Endodermal cell (in vitro differentiated cells): Measurements from ENCODE around the gene ABCG4. TPM values are rescaled to one million over a fixed set of nuclear protein-coding genes. Genes with fewer than 3 reads are reported as not detected.

Experiments
- DNase-seq: peaks from one replicate; pipeline ENCODE4 v3.0.0-alpha.2; 2017
- H3K27ac ChIP-seq: 2 replicates; pipeline ENCODE4 v1.5.1; 2013; ENCODE audit warnings: mild to moderate bottlenecking, low read depth, low read length, moderate library complexity
- H3K27me3 ChIP-seq: 2 replicates; pipeline ENCODE4 v1.6.1; 2013; ENCODE audit warnings: mild to moderate bottlenecking, low read length, moderate library complexity; ENCODE audit not compliant: insufficient read depth, control insufficient read depth, poor library complexity, severe bottlenecking
- H3K36me3 ChIP-seq: 2 replicates; pipeline ENCODE4 v1.7.0; 2013; ENCODE audit warnings: mild to moderate bottlenecking, low read length, moderate library complexity; ENCODE audit not compliant: control insufficient read depth, insufficient read depth
- H3K4me1 ChIP-seq: one replicate; pipeline ENCODE4 v1.7.0; 2013; ENCODE audit warnings: low read length; ENCODE audit not compliant: control insufficient read depth, insufficient read depth
- H3K4me3 ChIP-seq: 2 replicates; pipeline ENCODE4 v1.5.1; 2013; ENCODE audit warnings: mild to moderate bottlenecking, low read length, moderate library complexity
- H3K9ac ChIP-seq: 2 replicates; pipeline ENCODE4 v1.6.1; 2013; ENCODE audit warnings: mild to moderate bottlenecking, low read length, moderate library complexity; ENCODE audit not compliant: poor library complexity, severe bottlenecking; ENCODE audit errors: extremely low read depth
- H3K9me3 ChIP-seq: 2 replicates; pipeline ENCODE4 v1.6.1; 2013; ENCODE audit warnings: mild to moderate bottlenecking, low read length, moderate library complexity; ENCODE audit not compliant: control insufficient read depth
- H3K27ac Mint-ChIP-seq: 2 replicates; pipeline ENCODE4 v1.8.0; 2020; ENCODE audit warnings: mixed read lengths
- H3K27me3 Mint-ChIP-seq: 2 replicates; pipeline ENCODE4 v1.8.0; 2021; ENCODE audit warnings: mild to moderate bottlenecking, mixed read lengths; ENCODE audit not compliant: insufficient read depth
- H3K36me3 Mint-ChIP-seq: 2 replicates; pipeline ENCODE4 v1.8.0; 2020; ENCODE audit warnings: low read depth, mixed read lengths
- H3K4me1 Mint-ChIP-seq: 2 replicates; pipeline ENCODE4 v1.8.0; 2020; ENCODE audit warnings: mixed read lengths
- H3K4me3 Mint-ChIP-seq: 2 replicates; pipeline ENCODE4 v1.8.0; 2020; ENCODE audit warnings: mild to moderate bottlenecking, moderate library complexity, mixed read lengths
- H3K9me3 Mint-ChIP-seq: 2 replicates; pipeline ENCODE4 v1.8.0; 2020; ENCODE audit warnings: mild to moderate bottlenecking, mixed read lengths
- CTCF ChIP-seq: fragments of 200-600 bp; sonication (generic); conservative IDR thresholded peaks from 2 replicates; pipeline ENCODE4 v1.5.0; 2021; ENCODE audit warnings: antibody characterized with exemption, mild to moderate bottlenecking
- WGBS, 2 experiments: methylation state at CpG; one replicate each; pipeline versions ENCODE4 v1.1.5 to v1.1.7; 2013; ENCODE audit warnings: missing lambda C conversion rate in 2 of 2, mixed read lengths in 1 of 2; ENCODE audit not compliant: insufficient coverage in 1 of 2, insufficient read length in 1 of 2; 5-methylcytosine and 5-hydroxymethylcytosine counted together
- long read RNA-seq, 4 experiments: library from polyadenylated mRNA in 2 of 4; library from RNA in 1 of 4; library from capped mRNA in 1 of 4; stranded (forward) in 3 of 4; unstranded in 1 of 4; transcript quantifications; one replicate each; pipeline ENCODE4 v2.0.0, GENCODE V29; 2020 to 2021; ENCODE audit warnings: inconsistent platforms in 1 of 4
- polyA plus RNA-seq, 2 experiments: library from polyadenylated mRNA; stranded (reverse); fragments of 50-300 nt; gene quantifications; one replicate each; pipeline ENCODE4 v1.2.3, GENCODE V29; 2013
- total RNA-seq, 2 donors: library from RNA; stranded (reverse); fragmentation: NEBNext Ultra II Directional in 1 of 2; extraction: Animal tissue kit (Norgen Biotek cat#: 25700) in 1 of 2; gene quantifications; 2 replicates in 1 of 2; 3 replicates in 1 of 2; pipeline ENCODE4 v1.2.1, GENCODE V29; 2021

Gene ABCG4
- total RNA-seq: 1 to 10 TPM; 1.5 to 1.8 TPM
- 1.0 TPM for polyA plus RNA-seq (2013, experiment 1 of 2)
- polyA plus RNA-seq (2013, experiment 2 of 2): 0.83 TPM
- long read RNA-seq, experiment 1, partial matches to known transcripts: 1 of 1 reads
- long read RNA-seq, experiment 1, other reads (novel, unspliced or antisense): 0 of 1 reads
- long read RNA-seq, experiment 2, partial matches to known transcripts: 0 of 5 reads
- long read RNA-seq, experiment 2, other reads (novel, unspliced or antisense): 3 of 5 reads
- long read RNA-seq, experiment 3, partial matches to known transcripts: 0 of 1 reads
- long read RNA-seq, experiment 3, other reads (novel, unspliced or antisense): 1 of 1 reads
- long read RNA-seq, experiment 4: 0 reads

GRCh38 chr11:119149018-119149785, at the start of gene ABCG4:
ABCG4 (plus strand) TSS chr11:119149052; CDS start chr11:119149966, 914 bp downstream.
- no peak for TF ChIP-seq CTCF
- H3K4me1 Mint-ChIP-seq: peaks cover 15% of the 10 kb centered on the region
- H3K9me3 Mint-ChIP-seq: no peaks in the 10 kb centered on the region
- Histone ChIP-seq H3K27me3 (peaks cover 45% of the 10 kb centered on the region), H3K9me3 (no peaks in the 10 kb centered on the region), H3K4me1 (peaks cover 10% of the 10 kb centered on the region), H3K27ac (no peak within 1 kb of the TSS), H3K9ac (no peak within 1 kb of the TSS), H3K4me3 (peak within 1 kb of the TSS; percentile 76), H3K36me3 (no peaks in the 10 kb centered on the region)
- H3K27ac Mint-ChIP-seq: no peak within 1 kb of the TSS
- WGBS, 2 experiments: 0 to 1% methylated on average over 16 to 73 of the region's 73 CpGs
- peaks cover 60% of the 10 kb centered on the region for H3K27me3 Mint-ChIP-seq
- peak; percentile 80 for DNase-seq
- H3K36me3 Mint-ChIP-seq: no peaks in the 10 kb centered on the region
- H3K4me3 Mint-ChIP-seq: peak within 1 kb of the TSS; percentile 61

GRCh38 chr11:119099711-119100110, 49.1 kb upstream of the ABCG4 start:
- H3K27me3 Mint-ChIP-seq: no peaks in the 10 kb centered on the region
- no peak overlapping the region for H3K4me3 Mint-ChIP-seq
- H3K27ac Mint-ChIP-seq: no peak overlapping the region
- H3K27me3 ChIP-seq: no peaks in the 10 kb centered on the region
- peaks cover 5% of the 10 kb centered on the region for H3K4me1 ChIP-seq
- H3K36me3 ChIP-seq: peaks cover 29% of the 10 kb centered on the region
- no peak for TF ChIP-seq CTCF
- DNase-seq: no peak
- no peak overlapping the region for H3K9ac ChIP-seq
- peaks cover 30% of the 10 kb centered on the region for H3K36me3 Mint-ChIP-seq
- 88 to 90% methylated on average over 4 to 6 of the region's 6 CpGs for WGBS, 2 experiments
- no peaks in the 10 kb centered on the region for H3K9me3 Mint-ChIP-seq
- no peak overlapping the region for H3K4me3 ChIP-seq
- H3K27ac ChIP-seq: no peak overlapping the region
- peaks cover 19% of the 10 kb centered on the region for H3K4me1 Mint-ChIP-seq
- no peaks in the 10 kb centered on the region for H3K9me3 ChIP-seq

- peak overlapping the region; percentile 87 for H3K4me3 Mint-ChIP-seq
- H3K9me3 Mint-ChIP-seq: no peaks in the 10 kb centered on the region
- Histone ChIP-seq H3K9ac (no peak overlapping the region), H3K27ac (no peak overlapping the region), H3K9me3 (no peaks in the 10 kb centered on the region), H3K4me3 (peak overlapping the region; percentile 89), H3K36me3 (peaks cover 29% of the 10 kb centered on the region), H3K4me1 (peaks cover 5% of the 10 kb centered on the region), H3K27me3 (no peaks in the 10 kb centered on the region)
- peaks cover 19% of the 10 kb centered on the region for H3K4me1 Mint-ChIP-seq
- TF ChIP-seq CTCF: peak; percentile 64
- WGBS, 2 experiments: 60% methylated on average over 10 to 11 of the region's 11 CpGs
- DNase-seq: peak; percentile 57
- H3K27me3 Mint-ChIP-seq: no peaks in the 10 kb centered on the region
- H3K36me3 Mint-ChIP-seq: peaks cover 30% of the 10 kb centered on the region
- H3K27ac Mint-ChIP-seq: peak overlapping the region; percentile 36
Measured at GRCh38 chr11:119100246-119100970, 48.4 kb upstream of the ABCG4 start.
